Measurements from ENCODE around the gene HLA-DOA.

GRCh38 chr6:32977953-32978324 is 31.5 kb downstream of the HLA-DOA start:
- TF ChIP-seq, protein P1, sequence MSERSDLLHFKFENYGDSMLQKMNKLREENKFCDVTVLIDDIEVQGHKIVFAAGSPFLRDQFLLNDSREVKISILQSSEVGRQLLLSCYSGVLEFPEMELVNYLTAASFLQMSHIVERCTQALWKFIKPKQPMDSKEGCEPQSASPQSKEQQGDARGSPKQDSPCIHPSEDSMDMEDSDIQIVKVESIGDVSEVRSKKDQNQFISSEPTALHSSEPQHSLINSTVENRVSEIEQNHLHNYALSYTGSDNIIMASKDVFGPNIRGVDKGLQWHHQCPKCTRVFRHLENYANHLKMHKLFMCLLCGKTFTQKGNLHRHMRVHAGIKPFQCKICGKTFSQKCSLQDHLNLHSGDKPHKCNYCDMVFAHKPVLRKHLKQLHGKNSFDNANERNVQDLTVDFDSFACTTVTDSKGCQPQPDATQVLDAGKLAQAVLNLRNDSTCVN (tag by site-specific recombination; optimal IDR thresholded peaks at IDR 0.05), result no peak
- TF ChIP-seq ZNF513 (tag by site-specific recombination; IDR thresholded peaks at IDR 0.05) (no peak), ZNF664 (tag by site-specific recombination; IDR thresholded peaks at IDR 0.05) (no peak), CTCF (tag by site-specific recombination; IDR thresholded peaks at IDR 0.05) (no peak), ZNF350 (tag by site-specific recombination; IDR thresholded peaks at IDR 0.05) (no peak), ELK4 (IDR thresholded peaks at IDR 0.05; ENCODE audit: borderline replicate concordance, low read depth, low read length) (no peak), ZNF670 (tag by site-specific recombination; IDR thresholded peaks at IDR 0.05; ENCODE audit: low read depth) (no peak), ATF2 (tag by site-specific recombination; IDR thresholded peaks at IDR 0.05; ENCODE audit: low read depth) (no peak), HOXA7 (CRISPR knock-in tag; IDR thresholded peaks at IDR 0.05; ENCODE audit: borderline replicate concordance) (no peak), ZNF561 (tag by site-specific recombination; IDR thresholded peaks at IDR 0.05; ENCODE audit: borderline replicate concordance) (no peak), ZNF10 (tag by site-specific recombination; IDR thresholded peaks at IDR 0.05) (no peak)
- TF ChIP-seq, protein P2, sequence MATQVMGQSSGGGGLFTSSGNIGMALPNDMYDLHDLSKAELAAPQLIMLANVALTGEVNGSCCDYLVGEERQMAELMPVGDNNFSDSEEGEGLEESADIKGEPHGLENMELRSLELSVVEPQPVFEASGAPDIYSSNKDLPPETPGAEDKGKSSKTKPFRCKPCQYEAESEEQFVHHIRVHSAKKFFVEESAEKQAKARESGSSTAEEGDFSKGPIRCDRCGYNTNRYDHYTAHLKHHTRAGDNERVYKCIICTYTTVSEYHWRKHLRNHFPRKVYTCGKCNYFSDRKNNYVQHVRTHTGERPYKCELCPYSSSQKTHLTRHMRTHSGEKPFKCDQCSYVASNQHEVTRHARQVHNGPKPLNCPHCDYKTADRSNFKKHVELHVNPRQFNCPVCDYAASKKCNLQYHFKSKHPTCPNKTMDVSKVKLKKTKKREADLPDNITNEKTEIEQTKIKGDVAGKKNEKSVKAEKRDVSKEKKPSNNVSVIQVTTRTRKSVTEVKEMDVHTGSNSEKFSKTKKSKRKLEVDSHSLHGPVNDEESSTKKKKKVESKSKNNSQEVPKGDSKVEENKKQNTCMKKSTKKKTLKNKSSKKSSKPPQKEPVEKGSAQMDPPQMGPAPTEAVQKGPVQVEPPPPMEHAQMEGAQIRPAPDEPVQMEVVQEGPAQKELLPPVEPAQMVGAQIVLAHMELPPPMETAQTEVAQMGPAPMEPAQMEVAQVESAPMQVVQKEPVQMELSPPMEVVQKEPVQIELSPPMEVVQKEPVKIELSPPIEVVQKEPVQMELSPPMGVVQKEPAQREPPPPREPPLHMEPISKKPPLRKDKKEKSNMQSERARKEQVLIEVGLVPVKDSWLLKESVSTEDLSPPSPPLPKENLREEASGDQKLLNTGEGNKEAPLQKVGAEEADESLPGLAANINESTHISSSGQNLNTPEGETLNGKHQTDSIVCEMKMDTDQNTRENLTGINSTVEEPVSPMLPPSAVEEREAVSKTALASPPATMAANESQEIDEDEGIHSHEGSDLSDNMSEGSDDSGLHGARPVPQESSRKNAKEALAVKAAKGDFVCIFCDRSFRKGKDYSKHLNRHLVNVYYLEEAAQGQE (tag by site-specific recombination; IDR thresholded peaks at IDR 0.05), result no peak
- TF ChIP-seq, protein P3, sequence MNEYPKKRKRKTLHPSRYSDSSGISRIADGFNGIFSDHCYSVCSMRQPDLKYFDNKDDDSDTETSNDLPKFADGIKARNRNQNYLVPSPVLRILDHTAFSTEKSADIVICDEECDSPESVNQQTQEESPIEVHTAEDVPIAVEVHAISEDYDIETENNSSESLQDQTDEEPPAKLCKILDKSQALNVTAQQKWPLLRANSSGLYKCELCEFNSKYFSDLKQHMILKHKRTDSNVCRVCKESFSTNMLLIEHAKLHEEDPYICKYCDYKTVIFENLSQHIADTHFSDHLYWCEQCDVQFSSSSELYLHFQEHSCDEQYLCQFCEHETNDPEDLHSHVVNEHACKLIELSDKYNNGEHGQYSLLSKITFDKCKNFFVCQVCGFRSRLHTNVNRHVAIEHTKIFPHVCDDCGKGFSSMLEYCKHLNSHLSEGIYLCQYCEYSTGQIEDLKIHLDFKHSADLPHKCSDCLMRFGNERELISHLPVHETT (tag by site-specific recombination; IDR thresholded peaks at IDR 0.05), result no peak
- TF ChIP-seq, protein P4, sequence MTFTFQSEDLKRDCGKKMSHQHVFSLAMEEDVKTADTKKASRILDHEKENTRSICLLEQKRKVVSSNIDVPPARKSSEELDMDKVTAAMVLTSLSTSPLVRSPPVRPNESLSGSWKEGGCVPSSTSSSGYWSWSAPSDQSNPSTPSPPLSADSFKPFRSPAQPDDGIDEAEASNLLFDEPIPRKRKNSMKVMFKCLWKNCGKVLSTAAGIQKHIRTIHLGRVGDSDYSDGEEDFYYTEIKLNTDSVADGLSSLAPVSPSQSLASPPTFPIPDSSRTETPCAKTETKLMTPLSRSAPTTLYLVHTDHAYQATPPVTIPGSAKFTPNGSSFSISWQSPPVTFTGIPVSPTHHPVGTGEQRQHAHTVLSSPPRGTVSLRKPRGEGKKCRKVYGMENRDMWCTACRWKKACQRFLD (tag by site-specific recombination; IDR thresholded peaks at IDR 0.05), result no peak
